GM23248 (cell line): Measurements from ENCODE around the gene KRT71.

Experiments
- EZH2 ChIP-seq: fragments of 200-600 bp; sonication (generic); IDR thresholded peaks from 2 replicates; pipeline ENCODE4 v1.6.1; 2018; ENCODE audit warnings: antibody characterized with exemption, mild to moderate bottlenecking; ENCODE audit not compliant: insufficient read depth, poor library complexity, severe bottlenecking
- EZH2phosphoT487 ChIP-seq: fragments of 200-600 bp; sonication (generic); IDR thresholded peaks from 2 replicates; pipeline ENCODE4 v1.6.1; 2018; ENCODE audit warnings: antibody characterized with exemption, moderate library complexity, mild to moderate bottlenecking, low read depth; ENCODE audit not compliant: insufficient read depth

GRCh38 chr12:52515927-52516831, 36.8 kb downstream of the KRT71 start:
- TF ChIP-seq EZH2phosphoT487 (no peak), EZH2 (no peak)
